IMR-90 (cell line): ENCODE measurements around the gene SAFB2.

Source experiments
- BHLHE40 ChIP-seq: fragments of 150-350 bp; IDR thresholded peaks from 2 replicates; pipeline ENCODE4 v1.6.1; 2016; ENCODE audit warnings: mild to moderate bottlenecking, low read depth, low read length
- CEBPB ChIP-seq: IDR thresholded peaks from 2 replicates; pipeline ENCODE4 v1.6.1; 2012; ENCODE audit warnings: low read depth, low read length, improper control_type of control experiment
- ELK1 ChIP-seq: fragments of 150-350 bp; IDR thresholded peaks from 2 replicates; pipeline ENCODE4 v1.6.1; 2016; ENCODE audit warnings: low read depth, mild to moderate bottlenecking, low read length, moderate library complexity, borderline replicate concordance
- MAFK ChIP-seq: IDR thresholded peaks from 2 replicates; pipeline ENCODE4 v1.6.1; 2012; ENCODE audit warnings: low read depth, low read length, improper control_type of control experiment
- MXI1 ChIP-seq: IDR thresholded peaks from 2 replicates; pipeline ENCODE4 v1.6.1; 2012; ENCODE audit warnings: low read depth, mild to moderate bottlenecking, low read length, moderate library complexity, borderline replicate concordance
- POLR2A ChIP-seq: IDR thresholded peaks from 2 replicates; pipeline ENCODE4 v1.6.1; 2012; ENCODE audit warnings: mild to moderate bottlenecking, low read depth, low read length
- USF2 ChIP-seq: fragments of 150-350 bp; IDR thresholded peaks from 2 replicates; pipeline ENCODE4 v1.6.1; 2017; ENCODE audit warnings: mild to moderate bottlenecking, antibody characterized with exemption, low read length, low read depth
- TF ChIP-seq, protein P1 (sequence below): conservative IDR thresholded peaks from 2 replicates; pipeline ENCODE4 v1.5.1; 2012; ENCODE audit warnings: mild to moderate bottlenecking, low read depth, low read length, improper control_type of control experiment

GRCh38 chr19:5591476-5591875 is 31.1 kb downstream of the SAFB2 start:
- no peak for TF ChIP-seq POLR2A
- TF ChIP-seq, protein P1, sequence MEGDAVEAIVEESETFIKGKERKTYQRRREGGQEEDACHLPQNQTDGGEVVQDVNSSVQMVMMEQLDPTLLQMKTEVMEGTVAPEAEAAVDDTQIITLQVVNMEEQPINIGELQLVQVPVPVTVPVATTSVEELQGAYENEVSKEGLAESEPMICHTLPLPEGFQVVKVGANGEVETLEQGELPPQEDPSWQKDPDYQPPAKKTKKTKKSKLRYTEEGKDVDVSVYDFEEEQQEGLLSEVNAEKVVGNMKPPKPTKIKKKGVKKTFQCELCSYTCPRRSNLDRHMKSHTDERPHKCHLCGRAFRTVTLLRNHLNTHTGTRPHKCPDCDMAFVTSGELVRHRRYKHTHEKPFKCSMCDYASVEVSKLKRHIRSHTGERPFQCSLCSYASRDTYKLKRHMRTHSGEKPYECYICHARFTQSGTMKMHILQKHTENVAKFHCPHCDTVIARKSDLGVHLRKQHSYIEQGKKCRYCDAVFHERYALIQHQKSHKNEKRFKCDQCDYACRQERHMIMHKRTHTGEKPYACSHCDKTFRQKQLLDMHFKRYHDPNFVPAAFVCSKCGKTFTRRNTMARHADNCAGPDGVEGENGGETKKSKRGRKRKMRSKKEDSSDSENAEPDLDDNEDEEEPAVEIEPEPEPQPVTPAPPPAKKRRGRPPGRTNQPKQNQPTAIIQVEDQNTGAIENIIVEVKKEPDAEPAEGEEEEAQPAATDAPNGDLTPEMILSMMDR = no peak
- TF ChIP-seq BHLHE40 = no peak
- TF ChIP-seq ELK1 = no peak
- TF ChIP-seq USF2 = no peak
- no peak for TF ChIP-seq MAFK
- no peak for TF ChIP-seq MXI1
- TF ChIP-seq CEBPB = no peak
